Tibial nerve (tissue), 4 donors: ENCODE data around the gene SNED1. TPM values are rescaled to one million over a fixed set of nuclear protein-coding genes. Genes with fewer than 3 reads are reported as not detected.

Experiments used
- DNase-seq, 2 donors: peaks; one replicate each; pipeline ENCODE4 v3.0.0-alpha.2; 2019; ENCODE audit warnings: low spot score in 2 of 2
- H3K27ac ChIP-seq, 4 donors: fragments of 200-600 bp; sonication (generic) in 3 of 4; one replicate each; pipeline ENCODE4 v1.5.1; 2017 to 2019; ENCODE audit warnings: mild to moderate bottlenecking in 1 of 4
- H3K27me3 ChIP-seq, 2 donors: fragments of 200-600 bp; sonication (generic) in 1 of 2; one replicate each; pipeline versions ENCODE4 v1.5.1 to v1.6.0; 2017 to 2019
- H3K36me3 ChIP-seq, 3 donors: fragments of 200-600 bp; sonication (generic); one replicate each; pipeline ENCODE4 v1.5.1; 2018 to 2019
- H3K4me1 ChIP-seq, 4 donors: fragments of 200-600 bp; sonication (generic) in 3 of 4; one replicate each; pipeline ENCODE4 v1.5.1; 2017 to 2019
- H3K4me3 ChIP-seq, 4 donors: fragments of 200-600 bp; sonication (generic) in 3 of 4; one replicate each; pipeline ENCODE4 v1.5.1; 2017 to 2019; ENCODE audit warnings: mild to moderate bottlenecking in 1 of 4, moderate library complexity in 1 of 4
- H3K9me3 ChIP-seq, 4 donors: fragments of 200-600 bp; sonication (generic) in 3 of 4; one replicate each; pipeline ENCODE4 v1.5.1; 2017 to 2019
- EP300 ChIP-seq, 2 donors: sonication (generic); formaldehyde crosslinking; IDR thresholded peaks; one replicate each; pipeline ENCODE4 v1.6.1; 2017; ENCODE audit warnings: antibody characterized with exemption in 2 of 2, mild to moderate bottlenecking in 1 of 2
- POLR2A ChIP-seq, 2 donors: fragments of 450-650 bp; IDR thresholded peaks; one replicate each; pipeline ENCODE4 v1.6.1; 2017; ENCODE audit warnings: antibody characterized with exemption in 2 of 2, mild to moderate bottlenecking in 2 of 2, moderate library complexity in 2 of 2
- WGBS, 2 donors: methylation state at CpG; one replicate each; pipeline ENCODE4 v1.1.5; 2018; 5-methylcytosine and 5-hydroxymethylcytosine counted together
- total RNA-seq, 4 donors: library from RNA; depleted of rRNA; stranded (reverse); fragments of >200 nt; gene quantifications; one replicate each; pipeline ENCODE4 v1.1.0, GENCODE V29; 2016
- TF ChIP-seq, protein P1 (sequence below), 5 experiments: fragments of 200-600 bp in 3 of 5; fragments of 450-650 bp in 2 of 5; sonication (generic) in 3 of 5; IDR thresholded peaks; one replicate each; pipeline ENCODE4 v1.5.1; 2016 to 2019; ENCODE audit warnings: antibody characterized with exemption in 5 of 5, mild to moderate bottlenecking in 3 of 5, moderate library complexity in 2 of 5

The SNED1 gene
- total RNA-seq, 4 donors from 2014 or later, result 116 to 226 (median 141) TPM

DNA sequence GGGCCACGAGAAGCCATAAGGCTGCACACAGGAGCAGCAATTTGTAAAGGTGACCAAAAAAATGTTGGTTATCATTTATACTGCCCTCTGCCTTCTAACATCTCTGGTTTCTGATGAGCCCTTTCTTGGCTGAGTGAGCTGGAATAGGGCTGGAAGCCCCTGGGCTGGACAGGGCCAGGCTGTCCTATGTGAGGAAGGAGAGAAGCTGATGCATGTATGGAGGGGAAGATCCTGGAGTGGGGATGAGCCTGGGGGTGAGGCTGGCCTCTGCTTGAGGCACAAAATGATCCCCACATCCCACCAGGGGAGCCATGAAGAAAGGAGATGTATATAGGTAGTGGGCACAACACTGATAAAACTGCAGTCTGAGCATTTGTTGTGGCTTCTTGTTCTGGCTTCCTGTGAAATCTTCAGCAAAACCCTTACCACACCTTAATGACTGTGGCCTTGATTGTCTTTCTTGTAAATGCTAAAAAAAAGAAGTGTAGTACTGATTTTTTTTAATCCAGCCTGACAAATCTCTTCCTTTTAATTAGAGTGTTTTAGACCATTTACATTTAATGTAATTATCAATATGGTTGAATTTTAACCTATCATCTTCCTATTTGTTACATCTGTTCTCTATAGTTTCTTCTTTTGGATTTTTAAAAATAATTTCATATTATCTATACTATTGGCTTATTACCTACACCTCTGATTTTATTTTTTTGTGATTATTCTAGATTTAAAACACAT, 5.6 kb downstream of the SNED1 start:
- H3K27ac ChIP-seq, result no peak overlapping the region
- peaks cover 0 to 67% (median 0%) of the 10 kb centered on the region in 3 donors for H3K36me3 ChIP-seq
- H3K4me3 ChIP-seq, result no peak overlapping the region
- peaks cover 0 to 34% (median 12%) of the 10 kb centered on the region in 4 donors for H3K9me3 ChIP-seq
- H3K4me1 ChIP-seq, result peaks cover 0 to 36% (median 3%) of the 10 kb centered on the region in 4 donors
- no peak for DNase-seq
- TF ChIP-seq POLR2A (IDR thresholded peaks at IDR 0.05), result no peak
- no peak for TF ChIP-seq EP300 (IDR thresholded peaks at IDR 0.05)
- TF ChIP-seq, protein P1, sequence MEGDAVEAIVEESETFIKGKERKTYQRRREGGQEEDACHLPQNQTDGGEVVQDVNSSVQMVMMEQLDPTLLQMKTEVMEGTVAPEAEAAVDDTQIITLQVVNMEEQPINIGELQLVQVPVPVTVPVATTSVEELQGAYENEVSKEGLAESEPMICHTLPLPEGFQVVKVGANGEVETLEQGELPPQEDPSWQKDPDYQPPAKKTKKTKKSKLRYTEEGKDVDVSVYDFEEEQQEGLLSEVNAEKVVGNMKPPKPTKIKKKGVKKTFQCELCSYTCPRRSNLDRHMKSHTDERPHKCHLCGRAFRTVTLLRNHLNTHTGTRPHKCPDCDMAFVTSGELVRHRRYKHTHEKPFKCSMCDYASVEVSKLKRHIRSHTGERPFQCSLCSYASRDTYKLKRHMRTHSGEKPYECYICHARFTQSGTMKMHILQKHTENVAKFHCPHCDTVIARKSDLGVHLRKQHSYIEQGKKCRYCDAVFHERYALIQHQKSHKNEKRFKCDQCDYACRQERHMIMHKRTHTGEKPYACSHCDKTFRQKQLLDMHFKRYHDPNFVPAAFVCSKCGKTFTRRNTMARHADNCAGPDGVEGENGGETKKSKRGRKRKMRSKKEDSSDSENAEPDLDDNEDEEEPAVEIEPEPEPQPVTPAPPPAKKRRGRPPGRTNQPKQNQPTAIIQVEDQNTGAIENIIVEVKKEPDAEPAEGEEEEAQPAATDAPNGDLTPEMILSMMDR (IDR thresholded peaks at IDR 0.05), result no peak
- no peaks in the 10 kb centered on the region for H3K27me3 ChIP-seq
- WGBS, 2 donors, result 67 to 100% methylated on average over 1 of the region's 1 CpG

DNA sequence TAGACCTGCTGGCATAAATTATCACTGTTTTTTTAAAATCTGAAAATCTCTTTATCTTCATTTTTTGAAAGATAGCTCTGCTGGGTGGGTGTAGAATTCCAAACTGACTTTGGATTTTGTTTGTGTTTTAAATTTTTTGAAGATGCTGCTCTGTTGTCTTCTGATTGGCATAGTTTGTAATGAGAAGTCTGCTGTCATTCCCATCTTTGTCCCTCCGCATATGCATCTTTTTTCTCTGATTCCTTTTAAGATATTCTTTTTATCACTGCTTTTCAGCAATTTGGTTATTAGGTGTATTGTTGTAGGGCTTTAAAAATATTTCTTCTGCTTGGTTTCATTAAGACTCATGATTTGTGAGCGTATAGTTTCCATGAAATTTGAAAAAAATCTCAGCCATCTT, 7.2 kb downstream of the SNED1 start:
- peaks cover 0 to 37% (median 12%) of the 10 kb centered on the region in 4 donors for H3K4me1 ChIP-seq
- WGBS, 2 donors, result 96 to 97% methylated on average over 2 of the region's 2 CpGs

DNA sequence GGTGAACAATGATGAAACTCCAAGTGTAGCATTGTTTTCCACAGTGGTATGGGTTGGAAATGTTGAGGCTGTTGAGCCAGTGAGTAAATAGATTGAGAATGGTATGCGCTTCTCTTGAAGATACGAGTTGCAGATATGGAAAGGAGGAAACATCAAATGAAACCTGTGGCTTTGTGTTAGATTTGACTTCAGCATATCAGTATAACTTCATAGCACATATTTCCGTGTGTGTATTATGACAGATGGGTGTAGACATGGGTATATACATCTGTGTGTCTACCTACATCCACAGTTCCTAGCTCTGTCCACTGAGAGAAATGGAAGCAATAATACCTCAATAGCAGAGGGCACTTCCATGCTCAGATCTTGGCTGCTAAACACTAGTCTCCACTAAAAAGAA, 8.0 kb downstream of the SNED1 start:
- DNase-seq, result no peak
- WGBS, 2 donors, result 86 to 94% methylated on average over 3 of the region's 3 CpGs
- no peak overlapping the region for H3K27ac ChIP-seq
- H3K36me3 ChIP-seq, result peaks cover 0 to 52% (median 0%) of the 10 kb centered on the region in 3 donors
- TF ChIP-seq POLR2A (IDR thresholded peaks at IDR 0.05), result no peak
- TF ChIP-seq, protein P1 (IDR thresholded peaks at IDR 0.05), result no peak
- no peak for TF ChIP-seq EP300 (IDR thresholded peaks at IDR 0.05)
- H3K4me3 ChIP-seq, result no peak overlapping the region
- peaks cover 0 to 38% (median 13%) of the 10 kb centered on the region in 4 donors for H3K4me1 ChIP-seq
- H3K27me3 ChIP-seq, result no peaks in the 10 kb centered on the region
- H3K9me3 ChIP-seq, result peaks cover 0 to 34% (median 12%) of the 10 kb centered on the region in 4 donors

More for the DNA sequence above, 7.2 kb downstream of the SNED1 start:
- DNase-seq, result no peak
- peaks cover 0 to 61% (median 0%) of the 10 kb centered on the region in 3 donors for H3K36me3 ChIP-seq
- no peak overlapping the region for H3K4me3 ChIP-seq
- TF ChIP-seq, protein P1 (IDR thresholded peaks at IDR 0.05), result no peak
- no peak for TF ChIP-seq EP300 (IDR thresholded peaks at IDR 0.05)
- no peak for TF ChIP-seq POLR2A (IDR thresholded peaks at IDR 0.05)
- no peaks in the 10 kb centered on the region for H3K27me3 ChIP-seq
- no peak overlapping the region for H3K27ac ChIP-seq
- H3K9me3 ChIP-seq, result peaks cover 0 to 34% (median 12%) of the 10 kb centered on the region in 4 donors

DNA sequence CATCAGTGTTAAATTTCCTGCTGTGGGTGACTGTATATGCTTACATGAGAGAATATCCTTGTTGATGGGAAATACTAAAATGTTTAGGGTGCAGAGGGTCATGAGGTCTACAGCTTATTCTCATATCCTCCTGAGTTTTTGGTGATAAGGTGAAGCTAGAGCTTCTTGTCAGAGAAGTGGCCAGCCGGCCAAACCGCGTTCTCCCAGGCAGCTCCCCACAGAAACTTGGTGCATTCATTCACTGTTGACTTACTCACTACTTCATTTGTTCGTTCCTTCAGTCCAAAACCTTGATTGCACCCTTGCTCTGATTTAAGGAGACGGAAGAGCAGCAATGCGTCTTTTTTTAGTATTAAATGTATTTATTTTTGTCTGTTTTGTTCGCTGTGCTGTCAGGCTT, 8.7 kb downstream of the SNED1 start:
- DNase-seq, result no peak
- Histone ChIP-seq H3K4me1 (peaks cover 0 to 40% (median 13%) of the 10 kb centered on the region in 4 donors), H3K36me3 (peaks cover 0 to 46% (median 0%) of the 10 kb centered on the region in 3 donors), H3K27me3 (no peaks in the 10 kb centered on the region), H3K4me3 (no peak overlapping the region), H3K9me3 (peaks cover 0 to 34% (median 12%) of the 10 kb centered on the region in 4 donors), H3K27ac (no peak overlapping the region)
- TF ChIP-seq EP300 (IDR thresholded peaks at IDR 0.05), result no peak
- TF ChIP-seq, protein P1 (IDR thresholded peaks at IDR 0.05), result no peak
- no peak for TF ChIP-seq POLR2A (IDR thresholded peaks at IDR 0.05)
- WGBS, 2 donors, result 92 to 93% methylated on average over 7 of the region's 7 CpGs
